Left lung (tissue), 10 donors: Measurements from ENCODE around the gene KRTAP12-4. TPM values are rescaled to one million over a fixed set of nuclear protein-coding genes. Genes with fewer than 3 reads are reported as not detected.
"Not testable (repeated sequence)": the region's sequence is repeated elsewhere in the genome, so short reads cannot be mapped to it uniquely, and the experiment has no call there.

Experiments
- ATAC-seq: fragments of 200-7000 bp; cut with Tn5 transposase; one replicate; pipeline ENCODE4 v1.9.1; 2020; ENCODE audit warnings: moderate library complexity
- DNase-seq, 4 donors: peaks; one replicate each; pipeline ENCODE4 v3.0.0-alpha.2; 2013 to 2020
- H3K27ac ChIP-seq, 2 donors: fragments of 200-600 bp; sonication (generic) in 1 of 2; one replicate each; pipeline versions ENCODE4 v1.5.0 to v1.8.0; 2020 to 2021
- H3K27me3 ChIP-seq, 2 donors: fragments of 200-600 bp; sonication (generic) in 1 of 2; one replicate each; pipeline versions ENCODE4 v1.5.0 to v1.8.0; 2020 to 2021
- H3K36me3 ChIP-seq, 2 donors: fragments of 200-600 bp; sonication (generic) in 1 of 2; one replicate each; pipeline versions ENCODE4 v1.5.0 to v1.8.0; 2020 to 2021
- H3K4me1 ChIP-seq, 2 donors: fragments of 200-600 bp; one replicate each; pipeline ENCODE4 v1.8.0; 2021
- H3K4me3 ChIP-seq, 2 donors: fragments of 200-600 bp; sonication (generic) in 1 of 2; one replicate each; pipeline versions ENCODE4 v1.5.0 to v1.8.0; 2020 to 2021; ENCODE audit warnings: mild to moderate bottlenecking in 1 of 2
- H3K9me3 ChIP-seq, 2 donors: fragments of 200-600 bp; sonication (generic) in 1 of 2; one replicate each; pipeline versions ENCODE4 v1.5.0 to v1.8.0; 2020 to 2021
- intact Hi-C, 2 donors: fragments of 100-400 bp; cut with DNase I; formaldehyde crosslinking; loops; one replicate each; pipeline versions ENCODE4 v1.11.2 to v1.14.2; 2022
- polyA plus RNA-seq, 6 donors: library from polyadenylated mRNA; unstranded; fragments of 120-200 nt; gene quantifications; one replicate each; pipeline ENCODE4 v1.2.1, GENCODE V29; 2013; ENCODE audit not compliant: insufficient read length in 6 of 6
- total RNA-seq, 2 donors: library from RNA; stranded (reverse); fragmentation: NEBNext Ultra II Directional; extraction: Animal tissue kit (Norgen Biotek cat#: 25700); gene quantifications; one replicate each; pipeline ENCODE4 v1.2.1, GENCODE V29; 2021
- TF ChIP-seq, protein P1 (sequence below), 2 donors: fragments of 200-600 bp; sonication (generic) in 1 of 2; IDR thresholded peaks; one replicate each; pipeline versions ENCODE4 v1.5.0 to v1.8.0; 2021; ENCODE audit warnings: antibody characterized with exemption in 2 of 2
- donor health status: DM: no; HTN: yes; CAD: no.
- donor health status: DM: no; HTN: no; CAD: no.

KRTAP12-4 gene
- total and polyA plus RNA-seq, 8 donors, result not detected

DNA sequence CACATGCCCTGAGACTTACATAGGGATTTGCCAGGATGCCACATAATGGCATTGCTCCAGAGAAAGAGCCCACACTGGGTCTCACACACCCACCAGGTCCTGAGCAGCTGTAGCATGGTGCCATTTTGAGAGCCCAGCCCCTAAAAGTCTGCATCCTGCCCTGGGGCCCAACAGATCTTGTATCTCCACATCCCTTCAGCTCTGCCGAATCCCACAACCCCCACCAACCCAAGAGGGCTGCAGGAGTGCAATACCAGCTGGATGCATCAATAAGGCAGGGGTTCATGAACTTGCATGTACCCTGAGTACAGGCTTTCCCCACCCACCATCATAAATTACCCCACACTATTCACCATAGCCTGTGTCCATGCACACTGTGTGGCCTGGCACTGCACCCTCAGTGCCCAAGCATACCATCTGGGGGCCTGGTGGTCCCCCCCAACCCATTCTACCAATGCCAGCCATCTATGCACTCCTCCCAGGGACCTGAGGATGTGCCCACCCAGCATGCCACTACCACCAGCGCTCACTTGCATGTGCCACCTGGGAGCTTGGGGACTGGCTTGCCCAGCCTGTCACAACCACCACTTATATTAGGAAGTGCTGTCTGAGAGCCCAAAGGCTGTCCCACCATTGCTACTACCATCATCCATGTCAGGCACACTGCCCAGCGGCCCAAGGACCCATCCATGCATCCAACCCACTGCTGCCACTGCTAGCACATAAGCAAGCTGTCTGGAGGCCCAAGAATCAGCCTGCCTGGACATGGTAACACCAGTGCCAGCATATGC lies 16.4 kb upstream of the KRTAP12-4 start:
- no peak overlapping the region for H3K4me3 ChIP-seq
- no peaks in the 10 kb centered on the region for H3K36me3 ChIP-seq
- peaks cover 0 to 7% of the 10 kb centered on the region in 2 donors for H3K27me3 ChIP-seq
- TF ChIP-seq, protein P1, sequence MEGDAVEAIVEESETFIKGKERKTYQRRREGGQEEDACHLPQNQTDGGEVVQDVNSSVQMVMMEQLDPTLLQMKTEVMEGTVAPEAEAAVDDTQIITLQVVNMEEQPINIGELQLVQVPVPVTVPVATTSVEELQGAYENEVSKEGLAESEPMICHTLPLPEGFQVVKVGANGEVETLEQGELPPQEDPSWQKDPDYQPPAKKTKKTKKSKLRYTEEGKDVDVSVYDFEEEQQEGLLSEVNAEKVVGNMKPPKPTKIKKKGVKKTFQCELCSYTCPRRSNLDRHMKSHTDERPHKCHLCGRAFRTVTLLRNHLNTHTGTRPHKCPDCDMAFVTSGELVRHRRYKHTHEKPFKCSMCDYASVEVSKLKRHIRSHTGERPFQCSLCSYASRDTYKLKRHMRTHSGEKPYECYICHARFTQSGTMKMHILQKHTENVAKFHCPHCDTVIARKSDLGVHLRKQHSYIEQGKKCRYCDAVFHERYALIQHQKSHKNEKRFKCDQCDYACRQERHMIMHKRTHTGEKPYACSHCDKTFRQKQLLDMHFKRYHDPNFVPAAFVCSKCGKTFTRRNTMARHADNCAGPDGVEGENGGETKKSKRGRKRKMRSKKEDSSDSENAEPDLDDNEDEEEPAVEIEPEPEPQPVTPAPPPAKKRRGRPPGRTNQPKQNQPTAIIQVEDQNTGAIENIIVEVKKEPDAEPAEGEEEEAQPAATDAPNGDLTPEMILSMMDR (IDR thresholded peaks at IDR 0.05), result no peak
- no peak for ATAC-seq
- DNase-seq, result no peak
- H3K27ac ChIP-seq, result no peak overlapping the region
- no peaks in the 10 kb centered on the region for H3K4me1 ChIP-seq
- intact Hi-C loops, result no loop called here
- H3K9me3 ChIP-seq, result peaks cover 0 to 27% of the 10 kb centered on the region in 2 donors

DNA sequence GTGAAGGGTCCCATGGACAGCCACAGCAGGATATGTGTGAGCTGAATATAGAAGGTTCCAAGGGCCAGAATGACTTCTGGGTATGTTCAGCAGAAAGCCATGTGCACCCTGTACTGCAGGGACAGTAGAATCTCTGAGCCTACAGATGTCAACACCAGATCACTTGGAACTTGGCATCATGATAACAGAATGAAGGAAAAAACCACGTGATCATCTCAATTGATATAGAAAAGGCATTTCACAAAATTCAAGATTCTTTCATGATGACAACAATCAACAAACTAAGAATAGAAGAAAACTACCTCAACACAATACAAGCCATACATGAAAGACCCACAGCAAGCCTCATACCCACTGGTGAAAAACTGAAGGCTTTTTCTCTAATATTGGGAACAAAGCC lies 13.2 kb upstream of the KRTAP12-4 start:
- TF ChIP-seq, protein P1 (IDR thresholded peaks at IDR 0.05), result no peak
- DNase-seq (no peak), ATAC-seq (no peak)
- Histone ChIP-seq H3K4me3 (no peak overlapping the region), H3K36me3 (no peaks in the 10 kb centered on the region), H3K27ac (no peak overlapping the region), H3K27me3 (peaks cover 0 to 7% of the 10 kb centered on the region in 2 donors), H3K4me1 (no peaks in the 10 kb centered on the region), H3K9me3 (peaks cover 0 to 24% of the 10 kb centered on the region in 2 donors)
- intact Hi-C loops, result no loop called here

DNA sequence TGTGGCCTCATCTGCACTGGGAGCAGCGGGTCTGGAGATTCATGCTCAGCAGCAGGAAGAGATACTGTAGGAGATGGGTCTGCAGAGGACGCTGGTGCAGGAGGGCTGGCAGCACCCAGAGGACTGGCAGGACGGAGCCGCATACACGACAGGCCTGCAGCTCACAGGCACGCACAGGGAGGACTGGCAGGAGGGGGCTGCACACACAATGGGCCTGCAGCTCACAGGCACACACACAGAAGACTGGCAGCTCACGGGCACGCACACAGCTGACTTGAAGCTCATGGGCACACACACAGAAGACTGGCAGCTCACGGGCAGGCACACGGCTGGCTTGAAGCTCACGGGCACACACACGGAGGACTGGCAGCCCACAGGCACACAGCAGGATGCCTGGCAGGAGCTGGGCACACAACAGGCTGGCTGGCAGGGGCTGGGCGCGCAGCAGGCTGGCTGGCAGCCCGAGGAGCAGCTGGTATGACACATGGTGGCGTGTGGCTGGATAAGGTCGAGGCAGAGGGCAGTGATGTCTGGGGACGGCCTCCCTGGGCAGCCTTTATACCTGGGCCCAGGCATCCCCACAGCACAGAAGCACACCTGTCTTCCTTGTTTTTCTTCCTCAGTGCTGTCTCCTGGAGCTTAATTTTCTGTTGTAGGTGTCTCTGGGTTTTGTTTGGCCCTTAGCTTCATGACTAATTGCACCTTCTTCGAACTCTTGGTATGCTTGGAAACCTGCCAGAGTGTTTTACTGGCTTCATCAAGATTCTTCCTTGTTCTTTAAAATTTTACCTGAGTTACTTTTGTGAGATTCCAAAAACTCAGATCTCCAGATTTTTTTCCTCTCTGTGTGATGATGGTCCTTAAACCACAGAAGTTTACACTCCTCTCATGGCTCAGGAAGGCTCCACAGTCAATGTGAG lies 12.2 kb upstream of the KRTAP12-4 start, which contains the start of gene KRTAP12-2:
TSS of gene KRTAP12-2 (minus strand) at position 527 of the 920 bp plus-strand sequence. CDS start at position 486, 41 bp downstream.
- TF ChIP-seq, protein P1 (IDR thresholded peaks at IDR 0.05), result no peak
- peaks cover 0 to 16% of the 10 kb centered on the region in 2 donors for H3K9me3 ChIP-seq
- no peak for ATAC-seq
- intact Hi-C loops, result no loop called here
- no peak for DNase-seq
- peaks cover 0 to 7% of the 10 kb centered on the region in 2 donors for H3K27me3 ChIP-seq
- H3K4me3 ChIP-seq, result no peak within 1 kb of the TSS
- H3K27ac ChIP-seq, result no peak within 1 kb of the TSS
- no peaks in the 10 kb centered on the region for H3K36me3 ChIP-seq
- H3K4me1 ChIP-seq, result no peaks in the 10 kb centered on the region

DNA sequence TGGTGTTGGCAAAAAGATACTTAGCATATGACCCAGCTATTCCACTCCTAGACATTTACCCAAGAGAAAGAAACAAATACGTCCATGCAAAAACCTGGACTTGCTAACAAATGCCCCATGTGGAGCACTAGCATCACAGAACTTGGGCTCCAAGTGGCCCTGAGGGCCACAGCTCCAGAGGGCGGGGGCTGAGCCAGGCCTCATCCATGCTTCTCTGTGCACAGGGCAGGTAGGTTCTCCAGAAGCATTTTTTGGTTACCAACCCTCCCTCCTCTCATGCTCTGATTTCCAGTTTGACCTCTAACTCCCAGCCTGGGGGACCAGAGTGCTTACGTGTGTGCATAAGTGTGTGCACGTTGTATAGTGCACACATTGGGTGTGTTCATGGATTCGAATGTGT lies 10.2 kb upstream of the KRTAP12-4 start:
- H3K36me3 ChIP-seq, result no peaks in the 10 kb centered on the region
- peaks cover 0 to 7% of the 10 kb centered on the region in 2 donors for H3K27me3 ChIP-seq
- H3K4me1 ChIP-seq, result no peaks in the 10 kb centered on the region
- no peak overlapping the region for H3K4me3 ChIP-seq
- intact Hi-C loops, result no loop called here
- DNase-seq, result no peak
- peaks cover 0 to 8% of the 10 kb centered on the region in 2 donors for H3K9me3 ChIP-seq
- ATAC-seq, result no peak
- TF ChIP-seq, protein P1 (IDR thresholded peaks at IDR 0.05), result no peak
- H3K27ac ChIP-seq, result no peak overlapping the region

DNA sequence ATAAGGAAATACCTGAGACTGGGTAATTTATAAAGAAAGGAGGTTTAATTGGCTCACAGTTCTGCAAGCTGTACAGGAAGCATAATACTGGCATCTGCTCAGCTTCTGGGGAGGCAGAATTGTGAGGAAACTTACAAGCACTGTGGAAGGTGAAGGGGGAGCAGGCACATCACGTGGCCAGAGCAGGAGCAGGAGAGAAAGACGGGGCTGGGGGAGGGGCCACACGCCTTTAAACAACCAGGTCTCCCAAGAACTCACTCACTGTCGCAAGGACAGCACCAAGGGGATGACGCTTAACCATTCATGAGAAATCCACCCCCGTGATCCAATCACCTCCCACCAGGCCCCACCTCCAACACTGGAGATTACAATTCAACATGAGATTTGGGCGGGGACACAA lies 7.1 kb upstream of the KRTAP12-4 start:
- H3K4me3 ChIP-seq, ATAC-seq, H3K36me3 ChIP-seq, DNase-seq, H3K4me1 ChIP-seq, H3K27ac ChIP-seq, intact Hi-C loops: not testable (repeated sequence)
- peaks cover 0 to 11% of the 10 kb centered on the region in 2 donors for H3K9me3 ChIP-seq
- H3K27me3 ChIP-seq, result peaks cover 0 to 13% of the 10 kb centered on the region in 2 donors
